Stimulated activated CD4-positive, alpha-beta T cell treated with anti-CD3 and anti-CD28 coated beads, Interleukin-1b, Interleukin-23, amount 100 ng/mL, for 4 hours (primary cell): ENCODE measurements around the gene MTHFSD.
A peak's percentile ranks its signal among the peaks of the same experiment; 100 is the strongest.

Experiments used
- DNase-seq, 2 donors: peaks; one replicate each; pipeline ENCODE4 v3.0.0-alpha.2; 2020; ENCODE audit warnings: low read depth in 2 of 2

Gene MTHFSD

DNA sequence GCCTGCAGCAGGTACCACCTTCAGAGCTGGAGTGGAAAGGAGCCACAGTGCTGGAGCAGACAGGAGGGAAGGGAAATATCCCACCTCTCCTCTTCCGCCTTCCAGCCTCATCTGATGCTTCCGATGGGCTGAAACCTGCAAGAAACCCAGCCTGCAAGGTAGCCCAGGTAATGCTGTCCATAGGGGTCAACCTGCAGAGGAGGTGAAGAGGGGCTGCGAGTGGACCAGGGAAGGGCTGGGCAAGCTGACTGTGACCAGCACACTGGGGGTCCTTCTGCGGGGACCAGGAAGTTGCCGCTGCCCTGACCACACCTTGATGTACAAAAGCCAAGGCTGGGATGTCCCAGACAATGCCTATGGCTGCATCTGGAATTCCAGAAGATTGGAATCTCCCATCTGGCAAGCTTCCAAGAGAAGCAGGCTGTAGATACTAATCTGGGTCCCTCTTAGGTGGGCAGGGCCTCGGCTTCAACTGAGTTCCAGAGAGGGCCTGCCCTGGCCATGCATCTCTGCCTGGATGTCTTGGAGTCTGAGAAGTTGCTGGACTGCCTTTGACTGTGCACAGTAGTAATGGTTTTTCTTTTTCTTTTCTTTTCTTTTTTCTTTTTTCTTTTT is 29.1 kb upstream of the MTHFSD start:
- no peak for DNase-seq

DNA sequence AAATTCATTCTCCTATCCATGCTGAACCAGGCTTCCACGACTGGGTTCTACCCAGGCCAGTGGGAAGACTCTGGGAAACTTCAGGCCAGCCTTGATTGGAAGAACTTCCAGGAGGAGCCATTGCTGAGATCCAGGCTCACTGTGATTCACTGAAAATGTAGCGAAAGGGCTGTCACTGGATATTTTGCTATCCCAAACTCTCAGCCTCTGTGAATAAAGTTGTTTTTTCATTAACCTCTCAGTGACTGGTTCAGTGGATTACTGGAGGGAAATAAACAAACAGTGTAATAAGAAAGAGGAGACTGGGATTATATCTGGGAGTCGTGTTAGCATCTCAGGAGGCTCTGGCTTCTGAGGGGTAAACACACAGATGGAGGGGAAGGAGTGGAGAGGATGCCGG is 26.4 kb upstream of the MTHFSD start:
- DNase-seq: no peak

DNA sequence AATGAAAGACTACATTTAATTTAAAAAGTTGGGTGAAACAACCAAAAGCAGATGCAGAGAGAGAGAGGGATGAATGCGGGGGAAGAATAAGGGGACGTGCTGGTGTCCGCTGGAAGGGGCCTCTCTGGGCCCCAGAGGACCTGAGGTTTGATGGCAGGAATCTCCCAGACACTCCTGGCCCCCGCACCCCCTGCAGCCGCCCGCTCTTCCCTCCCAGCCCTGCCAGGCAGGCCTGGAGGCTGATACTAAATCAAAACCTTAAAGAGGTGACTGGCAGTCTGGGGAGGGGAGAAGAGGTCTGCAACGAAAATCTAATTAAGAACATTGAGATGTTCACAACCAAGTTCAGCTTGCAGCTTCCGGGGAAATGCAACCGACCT is 25.7 kb upstream of the MTHFSD start:
- no peak for DNase-seq

DNA sequence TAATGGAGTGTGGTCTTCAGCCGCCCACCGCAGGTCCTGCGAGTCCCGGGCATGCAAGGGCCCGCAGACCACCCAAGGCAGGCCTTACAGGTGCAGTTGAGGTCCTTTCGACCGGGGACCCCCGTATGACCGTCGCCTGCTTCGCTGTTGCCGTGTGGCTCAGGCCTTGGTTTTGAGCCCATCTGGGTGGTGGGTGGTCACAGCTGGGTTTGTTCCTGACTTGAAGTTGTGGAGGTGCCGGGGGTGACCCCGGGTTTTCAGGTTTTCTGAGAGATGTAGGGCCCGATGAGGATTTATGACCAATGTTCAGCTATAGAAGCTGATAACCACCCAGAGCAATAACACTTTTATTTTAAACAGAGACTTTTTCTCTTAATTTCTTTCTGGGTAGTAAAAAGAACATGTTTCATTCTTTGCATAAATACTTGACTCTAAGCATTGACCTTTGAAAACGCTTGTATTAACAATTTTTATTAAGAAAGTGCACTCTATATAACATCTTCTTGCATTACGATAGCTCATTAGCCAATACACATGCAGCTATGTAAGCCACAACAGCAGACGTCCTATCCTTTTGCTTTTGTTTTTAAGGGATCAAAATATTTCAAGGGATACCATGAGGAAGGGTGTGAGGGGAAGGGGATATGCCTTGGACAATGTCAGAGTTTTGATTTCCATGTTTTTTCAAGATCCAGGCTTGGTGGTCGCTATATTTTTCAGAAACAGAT is 25.2 kb upstream of the MTHFSD start:
- no peak for DNase-seq

DNA sequence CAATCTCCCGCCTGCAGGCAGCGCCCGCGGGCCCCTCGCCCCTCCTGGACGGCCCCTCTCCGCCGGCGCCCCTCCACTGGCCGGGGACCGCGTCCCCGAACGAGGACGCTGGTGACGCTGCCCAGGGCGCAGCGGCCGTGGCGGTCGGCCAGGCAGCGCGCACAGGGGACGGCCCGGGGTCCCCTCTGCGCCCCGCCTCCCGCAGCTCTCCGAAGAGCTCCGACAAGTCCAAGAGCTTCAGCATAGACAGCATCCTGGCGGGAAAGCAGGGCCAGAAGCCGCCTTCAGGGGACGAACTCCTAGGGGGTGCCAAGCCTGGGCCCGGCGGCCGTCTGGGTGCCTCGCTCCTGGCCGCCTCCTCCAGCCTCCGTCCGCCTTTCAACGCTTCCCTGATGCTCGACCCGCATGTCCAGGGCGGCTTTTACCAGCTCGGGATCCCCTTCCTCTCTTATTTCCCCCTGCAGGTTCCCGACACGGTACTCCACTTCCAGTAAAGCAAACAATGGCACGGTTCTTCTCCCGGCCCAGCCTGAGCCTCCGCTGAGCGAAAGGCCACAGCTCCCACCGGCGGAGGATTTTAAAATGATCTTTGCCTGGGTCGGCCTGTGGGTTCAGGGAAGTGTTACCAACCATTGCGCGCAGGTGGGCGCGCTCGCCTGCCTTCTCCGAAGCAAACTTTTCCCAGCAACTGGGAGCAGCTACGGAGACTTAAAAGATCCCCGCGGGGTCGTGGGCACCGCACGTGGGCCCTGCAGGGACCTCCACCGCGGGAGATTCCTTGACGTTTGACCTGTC is 24.4 kb upstream of the MTHFSD start:
- DNase-seq: no peak

DNA sequence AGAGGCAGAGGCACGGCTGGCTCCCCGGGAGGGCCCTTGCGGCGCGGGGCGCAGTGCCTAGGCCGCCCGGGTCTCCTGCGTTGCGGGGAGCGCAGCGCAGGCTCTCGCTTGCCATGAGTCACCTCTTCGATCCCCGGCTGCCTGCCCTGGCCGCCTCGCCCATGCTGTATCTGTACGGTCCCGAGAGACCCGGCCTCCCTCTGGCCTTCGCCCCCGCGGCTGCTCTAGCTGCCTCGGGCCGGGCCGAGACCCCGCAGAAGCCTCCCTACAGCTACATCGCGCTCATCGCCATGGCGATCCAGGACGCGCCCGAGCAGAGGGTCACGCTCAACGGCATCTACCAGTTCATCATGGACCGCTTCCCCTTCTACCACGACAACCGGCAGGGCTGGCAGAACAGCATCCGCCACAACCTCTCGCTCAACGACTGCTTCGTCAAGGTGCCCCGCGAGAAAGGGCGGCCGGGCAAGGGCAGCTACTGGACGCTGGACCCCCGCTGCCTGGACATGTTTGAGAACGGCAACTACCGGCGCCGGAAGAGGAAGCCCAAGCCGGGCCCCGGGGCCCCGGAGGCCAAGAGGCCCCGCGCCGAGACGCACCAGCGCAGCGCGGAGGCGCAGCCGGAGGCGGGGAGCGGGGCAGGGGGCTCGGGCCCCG is 23.7 kb upstream of the MTHFSD start:
- DNase-seq: no peak

DNA sequence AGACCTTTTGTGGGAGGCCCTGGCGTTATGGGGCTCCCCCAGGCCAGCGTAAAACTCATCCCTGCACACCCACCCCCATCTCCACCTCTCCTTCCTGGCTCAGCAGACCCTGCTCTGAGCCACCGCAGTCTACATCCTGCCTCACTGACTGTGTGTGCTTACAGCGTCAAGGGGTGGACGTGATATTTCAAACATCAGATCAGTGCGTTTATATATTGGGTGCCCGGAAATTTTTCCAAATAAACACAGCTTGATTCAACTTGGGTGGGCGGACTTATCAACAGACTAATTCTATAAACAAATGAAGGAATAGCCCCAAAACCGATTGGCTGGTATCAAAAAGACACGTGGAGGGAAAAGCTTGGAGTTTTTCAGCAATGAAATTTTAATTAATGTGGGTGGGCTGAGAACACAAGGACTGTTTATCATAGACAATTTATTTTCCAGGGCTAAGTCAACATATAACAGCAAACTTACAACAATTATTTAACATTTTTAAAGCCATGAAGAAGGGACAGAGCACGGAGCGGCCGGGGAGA is 23.1 kb upstream of the MTHFSD start, which contains the start of gene FOXL1:
TSS of gene FOXL1 (plus strand) at position 489 of the 539 bp plus-strand sequence. CDS start 175 bp downstream, outside the sequence.
- DNase-seq: no peak

DNA sequence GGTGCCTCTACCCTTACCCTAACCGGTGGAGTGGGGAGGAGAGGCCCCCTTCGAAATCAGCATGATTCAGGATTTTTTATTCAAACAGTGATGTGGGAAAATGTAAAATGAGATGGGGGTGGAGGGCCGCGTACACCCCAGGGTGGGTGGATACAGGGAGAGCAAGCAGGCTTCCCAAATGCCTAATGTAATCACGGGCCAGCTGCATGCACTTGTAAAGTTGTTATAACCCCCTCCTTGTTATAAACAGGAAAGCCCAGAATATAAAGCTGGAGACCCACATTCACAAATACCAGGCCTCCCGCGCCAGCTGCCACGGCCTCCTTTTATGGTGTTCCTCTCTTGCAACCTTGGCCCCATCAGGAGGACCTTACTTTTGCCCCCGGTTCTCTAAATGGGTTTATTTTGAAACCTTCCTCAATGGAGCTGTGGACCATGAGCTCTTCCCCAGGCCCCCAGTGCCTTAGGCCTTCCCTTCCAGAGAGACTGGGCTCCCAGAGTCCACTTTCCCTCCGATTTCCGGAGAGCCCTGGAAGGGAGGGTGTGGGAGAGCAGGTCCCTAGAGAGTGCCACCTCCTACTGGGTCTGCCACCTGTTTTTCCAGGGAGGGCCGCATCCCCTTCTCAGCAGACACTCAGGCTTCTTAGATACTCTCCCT is 22.4 kb upstream of the MTHFSD start:
- no peak for DNase-seq

DNA sequence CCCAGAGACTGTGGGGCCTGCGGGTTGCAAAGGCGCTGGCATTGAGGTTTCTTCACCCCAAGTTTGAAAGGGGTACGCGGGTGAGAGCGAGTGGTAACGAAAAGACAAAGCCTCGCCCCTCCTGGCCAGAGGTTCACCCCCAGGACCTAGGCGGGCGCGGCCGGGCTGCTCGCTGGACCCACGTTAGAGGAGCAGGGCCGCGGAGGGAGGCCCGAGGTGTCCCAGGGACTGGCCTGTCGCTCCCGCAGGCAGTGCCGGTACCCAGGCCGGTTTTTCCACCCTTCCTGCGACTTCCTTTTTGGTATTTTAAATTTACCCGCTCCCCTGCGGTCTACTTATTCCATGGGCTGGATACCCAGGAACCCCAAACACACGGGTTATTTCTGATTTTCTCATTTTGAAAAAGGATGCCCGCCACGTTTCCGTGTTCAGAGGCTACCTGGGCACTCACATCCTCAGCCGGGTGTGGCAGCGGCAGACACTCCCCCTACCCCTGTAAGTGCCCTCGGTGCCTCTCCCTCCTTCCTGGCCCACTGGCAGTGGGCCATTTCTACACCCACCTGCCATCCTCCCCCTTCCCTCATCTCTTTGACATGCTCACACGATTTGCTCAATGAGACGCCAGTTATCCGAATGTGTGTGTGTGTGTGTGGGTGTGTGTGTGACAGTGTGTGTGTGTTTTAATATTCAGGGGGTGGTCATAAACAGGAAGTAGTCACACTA is 21.7 kb upstream of the MTHFSD start:
- DNase-seq: no peak

DNA sequence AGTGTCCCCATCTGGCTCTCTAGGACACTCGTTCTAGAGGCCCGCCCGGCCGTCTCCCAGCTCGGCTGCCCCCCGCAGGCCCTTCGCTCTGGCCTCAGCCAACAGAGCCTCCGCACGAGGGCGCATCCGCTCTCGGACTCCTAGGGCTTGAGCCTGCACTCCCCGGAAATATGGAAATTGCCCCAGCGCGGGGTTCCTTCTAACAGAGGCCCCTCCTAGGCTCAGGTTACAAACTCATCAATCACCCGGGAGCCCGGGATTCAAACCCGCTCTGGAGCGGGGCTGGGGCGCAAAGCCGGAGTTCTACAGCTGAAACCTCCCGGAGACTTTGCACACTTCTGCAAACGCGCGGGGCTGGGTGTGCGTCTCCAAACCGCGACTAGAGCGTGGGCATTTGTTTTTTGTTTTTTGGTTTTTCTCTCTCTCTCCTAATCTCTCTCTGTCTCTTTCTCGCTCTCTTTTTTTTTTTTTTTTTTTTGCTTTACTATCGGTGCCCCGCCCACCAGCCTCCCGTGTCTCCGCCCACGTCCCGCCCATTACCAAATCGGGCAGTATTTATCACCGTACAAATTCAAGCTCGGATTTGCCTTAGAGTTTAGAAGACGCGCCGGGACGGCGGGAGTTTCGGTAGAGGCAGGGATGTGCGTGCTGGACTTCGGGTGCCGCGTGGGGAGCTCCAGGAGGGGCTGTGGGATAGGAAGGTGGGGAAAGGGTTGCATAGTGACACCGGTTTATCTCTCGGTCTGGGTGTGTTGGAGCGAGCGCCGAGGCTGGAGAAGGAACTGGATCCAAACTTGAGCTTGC is 20.9 kb upstream of the MTHFSD start:
- DNase-seq: peak; percentile 16 to 39

DNA sequence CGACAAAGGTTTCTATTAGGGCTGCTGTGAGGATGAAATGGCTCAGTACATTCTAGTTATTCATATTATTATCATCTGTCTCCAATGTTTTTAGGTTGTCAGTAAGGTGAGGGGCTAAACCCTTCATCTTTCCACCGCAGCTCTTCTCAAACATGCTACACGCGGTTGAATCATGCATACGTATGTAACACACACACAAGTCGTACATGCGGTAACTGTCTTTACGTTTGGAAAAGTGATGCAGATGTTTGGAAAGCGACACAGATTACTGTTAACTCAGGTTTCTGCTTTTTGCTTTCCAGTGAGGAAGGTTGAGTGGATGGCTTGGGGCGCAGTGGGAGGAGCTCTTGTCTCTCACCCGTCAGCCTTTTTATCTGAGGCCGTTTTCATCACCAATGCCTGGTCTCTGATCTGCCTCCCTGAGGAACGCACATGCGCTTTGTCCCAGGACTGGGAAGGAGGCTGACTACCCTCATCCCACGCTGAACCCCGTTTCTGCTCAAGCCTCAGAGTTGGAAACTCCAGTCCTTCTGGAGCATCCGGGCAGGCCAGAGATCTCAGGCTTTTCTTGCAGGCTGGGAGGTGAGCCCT is 20.2 kb upstream of the MTHFSD start:
- DNase-seq: no peak

DNA sequence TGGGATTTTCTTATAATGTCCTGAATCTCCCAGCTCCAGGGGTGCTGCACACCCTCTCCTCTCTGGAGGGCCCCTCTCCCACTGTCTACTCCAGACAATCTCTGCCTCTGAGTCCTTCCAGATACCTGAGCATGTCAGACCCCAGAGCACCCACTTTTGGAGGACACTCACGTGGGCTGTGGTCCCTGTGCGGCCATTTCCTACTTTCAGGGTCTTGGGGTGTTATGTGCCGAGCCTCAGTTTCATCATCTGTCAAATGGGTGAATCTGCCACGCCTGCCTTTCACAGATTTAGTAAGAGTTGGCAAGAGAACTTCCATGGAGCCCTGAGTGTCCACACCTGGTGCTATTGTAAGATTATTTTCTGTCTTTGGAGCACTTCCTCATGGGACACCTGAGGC is 19.6 kb upstream of the MTHFSD start:
- no peak for DNase-seq

DNA sequence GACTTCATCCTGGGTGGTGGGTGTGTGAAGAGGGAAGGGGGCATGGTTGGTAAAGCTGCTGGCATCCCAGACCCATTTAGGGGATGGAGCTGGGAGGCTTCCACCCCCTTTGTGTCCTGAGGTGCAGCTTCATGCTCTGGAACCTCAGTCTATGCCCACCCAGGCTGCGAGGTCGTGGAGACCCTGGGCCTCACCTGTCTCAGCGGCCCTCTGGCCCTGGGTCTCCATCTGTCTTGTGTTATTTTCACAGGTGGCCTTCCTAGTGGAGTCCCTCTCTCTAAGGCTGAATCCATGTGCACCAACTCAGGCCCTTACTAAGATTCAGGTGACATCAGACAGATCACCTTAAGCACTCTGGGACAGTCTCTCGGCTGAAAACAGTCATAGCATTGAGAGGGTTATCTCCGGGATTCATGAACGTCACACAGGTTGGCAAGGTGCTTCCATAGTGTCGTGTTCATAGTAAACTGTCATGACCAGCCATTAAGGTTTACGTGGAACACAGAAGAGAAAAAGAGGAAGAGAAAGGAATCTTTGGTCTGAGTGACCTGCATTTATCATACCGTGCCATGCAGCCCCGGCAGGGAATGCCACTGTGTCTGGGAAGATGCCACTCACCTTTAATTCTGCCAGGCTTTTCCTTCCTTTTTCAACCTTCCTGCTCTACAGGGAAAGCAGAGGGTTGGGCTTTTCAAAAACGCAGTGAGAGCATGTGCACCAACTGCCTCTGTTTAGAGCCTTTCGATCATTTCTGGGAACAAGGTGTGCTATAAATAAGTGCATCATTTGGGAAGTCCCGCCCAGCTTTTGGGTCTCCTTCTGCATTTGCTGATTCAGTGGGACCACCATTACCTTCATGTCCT is 18.8 kb upstream of the MTHFSD start:
- DNase-seq: no peak

DNA sequence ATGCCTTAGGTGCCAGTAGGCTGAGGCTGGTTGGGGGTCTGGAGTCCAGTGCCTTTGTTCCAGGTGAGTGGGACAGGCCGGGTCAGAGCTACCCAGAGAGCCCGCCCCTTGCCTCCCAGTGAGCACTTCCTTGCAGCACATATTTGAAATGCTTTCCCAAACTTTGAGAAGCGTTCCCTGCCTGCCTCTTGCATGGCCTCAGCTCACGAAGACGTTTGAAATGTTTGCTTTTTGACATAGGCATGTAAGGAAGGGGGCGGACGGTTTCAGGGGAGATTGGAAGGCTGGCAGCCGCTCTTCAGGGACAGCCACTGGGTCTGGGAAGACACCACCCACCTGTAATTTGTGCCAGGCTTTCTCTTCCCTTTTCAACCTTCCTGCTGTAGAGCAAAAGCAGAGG is 18.2 kb upstream of the MTHFSD start:
- no peak for DNase-seq

DNA sequence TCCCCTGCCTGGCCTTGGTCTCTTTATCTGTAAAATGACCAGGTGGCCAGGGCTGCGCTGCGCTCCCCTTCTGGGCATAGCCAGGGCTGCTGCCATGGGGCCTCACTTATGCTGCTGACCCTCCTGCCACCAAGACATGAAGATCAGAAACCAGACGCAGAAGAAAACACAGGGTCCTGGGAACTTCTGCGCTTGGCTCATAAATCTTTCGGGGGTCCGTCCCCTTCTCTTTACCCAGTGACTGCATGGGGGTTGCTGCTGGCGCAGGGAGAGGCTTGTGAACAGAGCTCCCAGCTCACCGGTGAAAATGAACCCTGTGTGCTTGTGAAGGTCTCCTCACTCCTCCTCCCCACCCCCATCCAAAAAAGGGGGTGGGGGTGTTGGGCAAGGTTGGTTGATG is 17.6 kb upstream of the MTHFSD start:
- DNase-seq: no peak

DNA sequence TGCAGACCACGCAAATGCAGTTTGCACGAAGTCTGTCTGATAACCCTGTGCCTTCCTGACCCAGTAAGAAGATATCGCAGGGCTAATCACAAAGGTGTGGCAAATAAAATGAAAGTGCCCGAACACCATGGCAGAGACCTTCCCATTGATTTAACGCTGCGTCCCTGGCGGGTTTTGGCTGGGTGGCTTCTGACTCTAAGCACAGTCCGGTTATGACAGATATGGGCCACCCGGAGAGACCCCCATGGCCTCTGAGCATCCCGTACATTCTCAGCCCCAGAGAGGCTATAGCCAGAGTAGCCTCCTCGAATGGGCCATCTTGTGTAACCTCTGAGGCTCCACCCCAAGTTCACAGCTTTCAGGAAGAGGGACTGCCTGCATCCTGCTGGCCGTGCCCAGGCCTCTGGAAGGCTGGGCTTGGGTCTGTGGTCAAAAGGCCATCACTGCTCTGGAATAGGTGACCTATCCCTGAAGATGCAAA is 17.0 kb upstream of the MTHFSD start:
- no peak for DNase-seq

DNA sequence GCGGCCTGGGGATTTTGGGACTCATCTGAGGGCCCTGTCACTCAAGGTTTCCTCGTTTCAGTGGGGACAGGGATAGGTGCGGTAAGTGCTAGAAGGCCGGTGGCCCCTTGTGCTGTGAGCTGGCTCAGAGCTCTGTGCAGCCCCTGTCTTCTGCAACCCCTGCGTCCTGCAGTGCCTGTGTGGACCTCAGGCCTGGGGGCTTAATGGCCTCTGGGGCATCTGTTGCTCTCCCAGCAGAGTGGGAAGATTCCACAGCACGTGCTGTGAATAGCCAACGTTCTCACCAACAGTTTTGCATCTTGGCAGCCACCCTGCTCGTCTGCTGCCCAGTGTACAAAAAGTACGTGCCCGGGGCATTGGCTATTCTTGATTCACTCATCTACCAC is 16.5 kb upstream of the MTHFSD start:
- no peak for DNase-seq
